Nephron (organoid): ENCODE measurements around the gene SMAD3.

ENCODE experiments used
- H3K27ac Mint-ChIP-seq, 3 experiments: 2 replicates each; pipeline ENCODE4 v1.8.0; 2020; ENCODE audit warnings: mixed read lengths in 3 of 3, mild to moderate bottlenecking in 2 of 3, moderate library complexity in 1 of 3
- H3K27me3 Mint-ChIP-seq: 2 replicates; pipeline ENCODE4 v1.8.0; 2021; ENCODE audit warnings: low read depth, mild to moderate bottlenecking, moderate library complexity, mixed read lengths
- H3K36me3 Mint-ChIP-seq: 2 replicates; pipeline ENCODE4 v1.8.0; 2020; ENCODE audit warnings: low read depth, mixed read lengths
- H3K4me1 Mint-ChIP-seq: 2 replicates; pipeline ENCODE4 v1.8.0; 2020; ENCODE audit warnings: mixed read lengths
- H3K4me3 Mint-ChIP-seq, 3 experiments: 2 replicates each; pipeline ENCODE4 v1.8.0; 2020; ENCODE audit warnings: mild to moderate bottlenecking in 3 of 3, mixed read lengths in 3 of 3, moderate library complexity in 2 of 3
- H3K9me3 Mint-ChIP-seq: 2 replicates; pipeline ENCODE4 v1.8.0; 2020; ENCODE audit warnings: mixed read lengths
- CTCF ChIP-seq, 3 experiments: fragments of 200-600 bp; sonication (generic); IDR thresholded peaks; one replicate each; pipeline ENCODE4 v1.5.0; 2021; ENCODE audit warnings: antibody characterized with exemption in 3 of 3; ENCODE audit not compliant: unreplicated experiment in 3 of 3

SMAD3 gene

GRCh38 chr15:67033012-67033411 lies 32.4 kb upstream of the SMAD3 start:
- H3K4me3 Mint-ChIP-seq: peak overlapping the region in 2 of 3 experiments; percentile 65 to 74
- H3K27me3 Mint-ChIP-seq: peaks cover 15% of the 10 kb centered on the region
- TF ChIP-seq CTCF (IDR thresholded peaks at IDR 0.05; ENCODE audit: unreplicated experiment in 3 of 3): no peak
- H3K4me1 Mint-ChIP-seq: peaks cover 17% of the 10 kb centered on the region
- H3K9me3 Mint-ChIP-seq: no peaks in the 10 kb centered on the region
- H3K27ac Mint-ChIP-seq: no peak overlapping the region
- H3K36me3 Mint-ChIP-seq: no peaks in the 10 kb centered on the region

DNA sequence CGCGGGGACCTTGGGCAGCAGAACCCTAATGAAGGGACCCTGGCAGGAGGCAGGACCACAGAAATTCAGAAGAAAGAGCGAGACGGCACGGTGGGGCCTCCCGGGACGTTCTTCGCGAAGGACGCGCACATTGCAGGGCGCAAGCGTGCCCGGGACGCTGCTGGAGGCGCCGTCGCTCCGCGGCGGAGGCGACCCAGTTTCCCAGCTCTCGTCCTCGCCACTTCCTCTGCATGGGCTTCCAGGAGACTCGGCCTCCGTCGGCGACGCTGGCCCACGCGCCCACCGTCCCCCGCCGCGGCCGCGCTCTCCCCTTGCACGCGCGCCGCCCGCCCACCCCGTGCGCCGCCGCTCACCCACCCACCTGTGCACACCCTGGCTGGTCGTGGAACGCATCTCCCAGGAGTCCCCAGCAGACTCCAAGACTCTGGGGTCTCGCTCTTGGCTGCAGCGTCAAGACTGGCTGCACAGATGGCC lies 31.8 kb upstream of the SMAD3 start:
- no peaks in the 10 kb centered on the region for H3K9me3 Mint-ChIP-seq
- peaks cover 16% of the 10 kb centered on the region for H3K4me1 Mint-ChIP-seq
- no peak for TF ChIP-seq CTCF (IDR thresholded peaks at IDR 0.05; ENCODE audit: unreplicated experiment in 3 of 3)

GRCh38 chr15:67035886-67036285 lies 29.5 kb upstream of the SMAD3 start:
- H3K4me3 Mint-ChIP-seq: peak overlapping the region in 1 of 3 experiments; percentile 12
- TF ChIP-seq CTCF (IDR thresholded peaks at IDR 0.05; ENCODE audit: unreplicated experiment in 3 of 3): no peak
- H3K27me3 Mint-ChIP-seq: peaks cover 11% of the 10 kb centered on the region
- peaks cover 16% of the 10 kb centered on the region for H3K4me1 Mint-ChIP-seq
- peak overlapping the region in 2 of 3 experiments; percentile 16 to 52 for H3K27ac Mint-ChIP-seq
- no peaks in the 10 kb centered on the region for H3K9me3 Mint-ChIP-seq
- H3K36me3 Mint-ChIP-seq: no peaks in the 10 kb centered on the region

More for the DNA sequence above, 31.8 kb upstream of the SMAD3 start:
- H3K4me3 Mint-ChIP-seq: peak overlapping the region; percentile 65 to 75 (median 74)
- no peaks in the 10 kb centered on the region for H3K36me3 Mint-ChIP-seq
- H3K27ac Mint-ChIP-seq: peak overlapping the region in 2 of 3 experiments; percentile 58 to 67
- H3K27me3 Mint-ChIP-seq: peaks cover 15% of the 10 kb centered on the region

- peaks cover 11% of the 10 kb centered on the region for H3K27me3 Mint-ChIP-seq
- peak overlapping the region in 2 of 3 experiments; percentile 21 to 34 for H3K27ac Mint-ChIP-seq
- H3K4me3 Mint-ChIP-seq: no peak overlapping the region
- H3K36me3 Mint-ChIP-seq: no peaks in the 10 kb centered on the region
- no peaks in the 10 kb centered on the region for H3K9me3 Mint-ChIP-seq
- TF ChIP-seq CTCF (IDR thresholded peaks at IDR 0.05; ENCODE audit: unreplicated experiment in 3 of 3): no peak
- H3K4me1 Mint-ChIP-seq: peaks cover 22% of the 10 kb centered on the region
Measured at GRCh38 chr15:67036775-67037555, 28.4 kb upstream of the SMAD3 start.

GRCh38 chr15:67037694-67038093 lies 27.7 kb upstream of the SMAD3 start:
- Mint-ChIP-seq H3K27ac (peak overlapping the region in 2 of 3 experiments; percentile 34 to 87), H3K4me3 (no peak overlapping the region), H3K36me3 (no peaks in the 10 kb centered on the region), H3K9me3 (no peaks in the 10 kb centered on the region), H3K27me3 (peaks cover 14% of the 10 kb centered on the region), H3K4me1 (peaks cover 30% of the 10 kb centered on the region)
- TF ChIP-seq CTCF (IDR thresholded peaks at IDR 0.05; ENCODE audit: unreplicated experiment in 3 of 3): no peak
